ENCODE results near the gene UPF3A. TPM values are rescaled to one million over a fixed set of nuclear protein-coding genes. Genes with fewer than 3 reads are reported as not detected.
"Not testable (repeated sequence)": the region's sequence is repeated elsewhere in the genome, so short reads cannot be mapped to it uniquely, and the experiment has no call there.

UPF3A gene
- total RNA-seq, 1 donor from 2014 or later, result 43.6 TPM

- DNase-seq (ENCODE audit: low spot score in 2 of 2) (no peak), FAIRE-seq (no peak)
Measured at GRCh38 chr13:114328034-114328433, 46.6 kb downstream of the UPF3A start.

- DNase-seq (ENCODE audit: low spot score in 2 of 2), result no peak
- FAIRE-seq, result no peak
Measured at GRCh38 chr13:114328595-114328994, 47.2 kb downstream of the UPF3A start.

GRCh38 chr13:114330086-114330485, 48.7 kb downstream of the UPF3A start:
- no peak for FAIRE-seq
- no peak for DNase-seq (ENCODE audit: low spot score in 2 of 2)

GRCh38 chr13:114333881-114334280, 52.5 kb downstream of the UPF3A start:
- not testable (repeated sequence) for DNase-seq (ENCODE audit: low spot score in 2 of 2)

GRCh38 chr13:114334305-114335053, 53.1 kb downstream of the UPF3A start:
- FAIRE-seq (no peak), DNase-seq (ENCODE audit: low spot score in 2 of 2) (no peak)

More at GRCh38 chr13:114333881-114334280, 52.5 kb downstream of the UPF3A start:
- FAIRE-seq, result not testable (repeated sequence)

- DNase-seq (ENCODE audit: low spot score in 2 of 2); FAIRE-seq: not testable (repeated sequence)
Measured at GRCh38 chr13:114336457-114336856, 55.1 kb downstream of the UPF3A start.

- no peak for FAIRE-seq
- no peak for DNase-seq (ENCODE audit: low spot score in 2 of 2)
Measured at GRCh38 chr13:114338959-114339358, 57.6 kb downstream of the UPF3A start.

- FAIRE-seq, result no peak
- no peak for DNase-seq (ENCODE audit: low spot score in 2 of 2)
Measured at GRCh38 chr13:114339857-114340534, 58.6 kb downstream of the UPF3A start.

- DNase-seq (ENCODE audit: low spot score in 2 of 2) (no peak), FAIRE-seq (no peak)
Measured at GRCh38 chr13:114341003-114341777, 59.8 kb downstream of the UPF3A start.

GRCh38 chr13:114347256-114347655, 65.9 kb downstream of the UPF3A start:
- DNase-seq (ENCODE audit: low spot score in 2 of 2); FAIRE-seq: not testable (repeated sequence)

GRCh38 chr13:114352763-114353162, 71.4 kb downstream of the UPF3A start:
- FAIRE-seq; DNase-seq (ENCODE audit: low spot score in 2 of 2): not testable (repeated sequence)

GRCh38 chr13:114353382-114353781, 72.0 kb downstream of the UPF3A start:
- FAIRE-seq, result not testable (repeated sequence)

More at GRCh38 chr13:114353382-114353781, 72.0 kb downstream of the UPF3A start:
- not testable (repeated sequence) for DNase-seq (ENCODE audit: low spot score in 2 of 2)

Small RNA genes lying within 50 kb of the gene (small RNA-seq; reads per million reads assigned to genes)
- not detected for gene MIR4502
- gene MIR548AR, result not detected

Other genes with a start within 250 kb of the UPF3A start
- 12.6 TPM for gene RASA3, start 149.0 kb upstream of the UPF3A start, total RNA-seq
- gene CFAP97D2, start 102.3 kb upstream of the UPF3A start, total RNA-seq, result not detected
- gene CDC16, start 46.7 kb upstream of the UPF3A start, total RNA-seq, result 40.8 TPM
- gene CHAMP1, start 32.9 kb downstream of the UPF3A start, total RNA-seq, result 7.7 TPM

Measured in frontal cortex (tissue), 4 donors.